Neural cell (in vitro differentiated cells): ENCODE results near the gene COA3. TPM values are rescaled to one million over a fixed set of nuclear protein-coding genes. Genes with fewer than 3 reads are reported as not detected.

Experiments used
- H2AFZ ChIP-seq: fragments of 200-600, 300-800 bp; sonication (generic), shearing (Covaris generic); 2 replicates; pipeline ENCODE4 v1.6.0; 2014; ENCODE audit warnings: low read depth, mild to moderate bottlenecking, antibody characterized with exemption, low read length, moderate library complexity
- H3F3A ChIP-seq: fragments of 200-600 bp; shearing (Covaris generic); 2 replicates; pipeline ENCODE4 v1.6.1; 2016; ENCODE audit warnings: mild to moderate bottlenecking, moderate library complexity, mixed read lengths, antibody characterized with exemption, low read length; ENCODE audit not compliant: insufficient read depth, poor library complexity, severe bottlenecking
- H3K27ac ChIP-seq: fragments of 200-600, 300-800 bp; sonication (generic), shearing (Covaris generic); 2 replicates; pipeline ENCODE4 v1.5.1; 2014; ENCODE audit warnings: mild to moderate bottlenecking, low read length, moderate library complexity
- H3K27me3 ChIP-seq: fragments of 300-800, 200-600 bp; sonication (generic), shearing (Covaris generic); 2 replicates; pipeline ENCODE4 v1.6.0; 2014; ENCODE audit warnings: mild to moderate bottlenecking, low read depth, low read length, moderate library complexity; ENCODE audit not compliant: insufficient read depth
- H3K36me3 ChIP-seq: fragments of 300-800, 200-600 bp; sonication (generic), shearing (Covaris generic); 2 replicates; pipeline ENCODE4 v1.5.1; 2014; ENCODE audit warnings: mild to moderate bottlenecking, antibody characterized with exemption, low read length, moderate library complexity; ENCODE audit not compliant: insufficient read depth
- H3K4me2 ChIP-seq: fragments of 300-800, 200-600 bp; sonication (generic), shearing (Covaris generic); 2 replicates; pipeline ENCODE4 v1.6.0; 2014; ENCODE audit warnings: mild to moderate bottlenecking, low read length
- H3K4me3 ChIP-seq: fragments of 300-800, 200-600 bp; sonication (generic), shearing (Covaris generic); 2 replicates; pipeline ENCODE4 v1.5.1; 2014; ENCODE audit warnings: mild to moderate bottlenecking, low read length, moderate library complexity
- H3K79me2 ChIP-seq: fragments of 200-600 bp; shearing (Covaris generic); replicated peaks from 2 replicates; pipeline ENCODE4 v1.6.0; 2014; ENCODE audit warnings: mild to moderate bottlenecking, low read length, moderate library complexity; ENCODE audit not compliant: insufficient read depth
- H3K9ac ChIP-seq: fragments of 300-800, 200-600 bp; sonication (generic), shearing (Covaris generic); 2 replicates; pipeline ENCODE4 v1.6.1; 2016; ENCODE audit warnings: mild to moderate bottlenecking, low read length, mixed read lengths
- H3K9me2 ChIP-seq: fragments of 200-600 bp; shearing (Covaris generic); 2 replicates; pipeline ENCODE4 v1.6.1; 2016; ENCODE audit warnings: mild to moderate bottlenecking, low read length, mixed read lengths; ENCODE audit not compliant: insufficient read depth
- H3K9me3 ChIP-seq: fragments of 200-600, 300-800 bp; sonication (generic), shearing (Covaris generic); 2 replicates; pipeline ENCODE4 v1.6.1; 2016; ENCODE audit warnings: mild to moderate bottlenecking, mixed run types, low read length, moderate library complexity, mixed read lengths
- H4K20me1 ChIP-seq: fragments of 200-600 bp; shearing (Covaris generic); 2 replicates; pipeline ENCODE4 v1.6.1; 2016; ENCODE audit warnings: mild to moderate bottlenecking, mixed run types; ENCODE audit not compliant: insufficient read depth
- CTCF ChIP-seq: fragments of 450-650 bp; IDR thresholded peaks from 2 replicates; pipeline ENCODE4 v1.5.1; 2014; ENCODE audit warnings: antibody characterized with exemption, mild to moderate bottlenecking, moderate library complexity; ENCODE audit not compliant: poor library complexity, severe bottlenecking
- EP300 ChIP-seq: fragments of 450-650 bp; conservative IDR thresholded peaks from 2 replicates; pipeline ENCODE4 v1.6.1; 2014; ENCODE audit warnings: antibody characterized with exemption, mild to moderate bottlenecking, moderate library complexity; ENCODE audit not compliant: poor library complexity, severe bottlenecking
- EZH2 ChIP-seq: fragments of 200-600, 300-800 bp; shearing (Covaris generic), sonication (generic); IDR thresholded peaks from 2 replicates; pipeline ENCODE4 v1.6.1; 2014; ENCODE audit warnings: antibody characterized with exemption, low read length, borderline replicate concordance, mild to moderate bottlenecking; ENCODE audit not compliant: insufficient read depth, poor library complexity, severe bottlenecking
- MXI1 ChIP-seq: fragments of 450-650 bp; conservative IDR thresholded peaks from 2 replicates; pipeline ENCODE4 v1.6.1; 2014; ENCODE audit warnings: antibody characterized with exemption, mild to moderate bottlenecking; ENCODE audit not compliant: poor library complexity, severe bottlenecking
- POLR2AphosphoS5 ChIP-seq: IDR thresholded peaks from 2 replicates; pipeline ENCODE4 v1.6.1; 2012
- RAD21 ChIP-seq: fragments of 450-650 bp; conservative IDR thresholded peaks from 2 replicates; pipeline ENCODE4 v1.6.1; 2014; ENCODE audit warnings: antibody characterized with exemption, mild to moderate bottlenecking, moderate library complexity
- REST ChIP-seq: IDR thresholded peaks from 2 replicates; pipeline ENCODE4 v1.6.1; 2012; ENCODE audit warnings: borderline replicate concordance
- SMC3 ChIP-seq: fragments of 450-650 bp; conservative IDR thresholded peaks from 2 replicates; pipeline ENCODE4 v1.6.1; 2014; ENCODE audit warnings: antibody characterized with exemption, mild to moderate bottlenecking, moderate library complexity; ENCODE audit not compliant: poor library complexity
- TAF1 ChIP-seq: IDR thresholded peaks from 2 replicates; pipeline ENCODE4 v1.6.1; 2012; ENCODE audit warnings: low read depth
- polyA plus RNA-seq: library from polyadenylated mRNA; depleted of rRNA; stranded (reverse); fragments of >200 nt; gene quantifications from 2 replicates; pipeline ENCODE4 v1.2.3, GENCODE V29; 2014

Gene COA3
- polyA plus RNA-seq, 1 donor from 2014 or later: 234 TPM

- Histone ChIP-seq H3K27ac (no peak overlapping the region), H3K9me3 (no peaks in the 10 kb centered on the region), H3K79me2 (no peaks in the 10 kb centered on the region), H3K27me3 (peaks cover 34% of the 10 kb centered on the region), H3K4me3 (no peak overlapping the region), H3K9me2 (no peaks in the 10 kb centered on the region), H3K4me2 (no peak overlapping the region), H3K36me3 (no peaks in the 10 kb centered on the region), H3K9ac (no peak overlapping the region), H2AFZ (no peak overlapping the region), H4K20me1 (no peaks in the 10 kb centered on the region), H3F3A (no peaks in the 10 kb centered on the region)
- TF ChIP-seq SMC3: no peak
- no peak for TF ChIP-seq EZH2
- no peak for TF ChIP-seq RAD21
- no peak for TF ChIP-seq REST
- TF ChIP-seq TAF1: no peak
- TF ChIP-seq POLR2AphosphoS5: no peak
- TF ChIP-seq EP300: no peak
- no peak for TF ChIP-seq CTCF
- no peak for TF ChIP-seq MXI1
These were observed 13.5 kb downstream of the COA3 start for GRCh38 chr17:42784811-42785592.

- Histone ChIP-seq H3K79me2 (no peaks in the 10 kb centered on the region), H3F3A (no peaks in the 10 kb centered on the region), H3K4me3 (no peak overlapping the region), H3K27ac (no peak overlapping the region), H3K36me3 (no peaks in the 10 kb centered on the region), H3K9me2 (no peaks in the 10 kb centered on the region), H3K27me3 (peaks cover 37% of the 10 kb centered on the region), H2AFZ (no peak overlapping the region), H3K4me2 (no peak overlapping the region), H3K9ac (no peak overlapping the region), H4K20me1 (no peaks in the 10 kb centered on the region), H3K9me3 (no peaks in the 10 kb centered on the region)
- TF ChIP-seq POLR2AphosphoS5 (no peak), MXI1 (no peak), RAD21 (no peak), REST (no peak), TAF1 (no peak), SMC3 (no peak), EP300 (no peak), CTCF (no peak), EZH2 (no peak)
These were observed 14.1 kb downstream of the COA3 start for GRCh38 chr17:42784409-42784808.
